GM04504 (cell line): ENCODE data around the gene TTLL6.
"Not testable (repeated sequence)": the region's sequence is repeated elsewhere in the genome, so short reads cannot be mapped to it uniquely, and the experiment has no call there.

Experiments
- DNase-seq: peaks from one replicate; pipeline ENCODE4 v3.0.0-alpha.2; 2012; ENCODE audit warnings: low read depth

The TTLL6 gene

DNA sequence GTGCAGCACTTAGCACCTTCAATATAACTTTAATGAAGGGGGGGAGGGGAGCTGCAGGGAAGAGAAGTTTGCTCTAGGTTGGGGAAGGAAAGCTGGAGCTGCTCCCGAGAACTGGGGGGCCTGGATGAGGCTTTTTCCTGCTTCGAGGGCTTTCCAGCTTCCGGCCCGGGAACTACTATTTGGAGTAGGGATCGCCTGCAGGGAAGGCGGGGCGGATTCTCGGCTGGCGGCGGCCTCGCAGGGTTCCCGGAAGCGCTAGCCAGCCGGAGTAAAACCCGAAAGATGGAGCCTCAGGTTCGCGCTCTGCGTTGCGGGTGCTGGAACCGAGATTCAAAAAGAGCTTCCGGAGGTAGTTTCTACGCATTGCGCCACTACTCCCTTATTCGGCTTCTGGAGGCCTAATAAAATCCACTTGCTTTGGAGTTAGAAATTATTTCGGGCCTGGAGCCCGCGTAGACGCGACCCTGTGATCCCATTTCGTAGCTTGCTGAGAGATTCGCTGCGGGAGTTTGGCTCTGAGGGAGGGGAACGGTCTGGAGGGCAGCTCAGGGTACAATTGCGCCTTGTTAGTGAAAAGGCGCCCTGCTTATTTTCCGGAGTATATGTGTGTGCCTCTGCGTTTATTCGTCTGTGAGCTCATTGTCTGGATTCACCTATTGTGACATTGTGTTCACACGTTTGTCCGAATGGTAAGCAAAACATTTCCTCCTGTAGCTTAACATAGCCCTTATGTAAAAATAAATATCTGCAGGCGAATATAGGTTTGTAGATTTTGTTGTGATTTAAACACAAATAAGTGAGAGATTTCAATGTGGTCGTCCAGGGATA lies 93.4 kb downstream of the TTLL6 start:
- DNase-seq = no peak

DNA sequence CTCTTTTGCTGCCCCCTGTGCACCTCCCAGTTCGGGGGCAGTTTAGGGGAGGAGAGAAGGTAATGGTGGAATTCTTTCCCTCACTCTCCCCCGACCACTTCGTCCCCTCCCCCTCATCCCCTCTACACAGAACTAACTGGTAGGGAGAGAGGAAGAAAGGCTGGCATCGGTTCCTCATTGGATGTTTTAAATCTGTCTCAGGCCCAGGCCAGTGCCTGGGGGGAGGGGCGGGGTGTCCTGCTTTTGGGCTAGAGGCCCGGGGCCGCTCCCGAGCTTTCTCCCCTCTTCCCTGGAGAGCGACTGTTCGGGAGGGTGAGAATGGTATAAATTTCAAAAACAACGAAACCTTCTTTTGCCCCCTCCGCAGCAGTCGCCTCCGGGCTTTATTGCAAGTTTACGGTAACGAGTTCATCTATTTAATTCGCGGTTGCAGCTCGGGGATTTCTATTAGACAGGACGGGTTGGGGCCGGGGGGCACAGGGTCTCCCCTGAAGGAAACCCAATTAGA lies 94.1 kb downstream of the TTLL6 start, which contains the start of gene PRAC2:
Gene PRAC2 (plus strand): TSS at position 271 of the 508 bp plus-strand sequence. CDS start 1,226 bp downstream, outside the sequence.
- no peak for DNase-seq

DNA sequence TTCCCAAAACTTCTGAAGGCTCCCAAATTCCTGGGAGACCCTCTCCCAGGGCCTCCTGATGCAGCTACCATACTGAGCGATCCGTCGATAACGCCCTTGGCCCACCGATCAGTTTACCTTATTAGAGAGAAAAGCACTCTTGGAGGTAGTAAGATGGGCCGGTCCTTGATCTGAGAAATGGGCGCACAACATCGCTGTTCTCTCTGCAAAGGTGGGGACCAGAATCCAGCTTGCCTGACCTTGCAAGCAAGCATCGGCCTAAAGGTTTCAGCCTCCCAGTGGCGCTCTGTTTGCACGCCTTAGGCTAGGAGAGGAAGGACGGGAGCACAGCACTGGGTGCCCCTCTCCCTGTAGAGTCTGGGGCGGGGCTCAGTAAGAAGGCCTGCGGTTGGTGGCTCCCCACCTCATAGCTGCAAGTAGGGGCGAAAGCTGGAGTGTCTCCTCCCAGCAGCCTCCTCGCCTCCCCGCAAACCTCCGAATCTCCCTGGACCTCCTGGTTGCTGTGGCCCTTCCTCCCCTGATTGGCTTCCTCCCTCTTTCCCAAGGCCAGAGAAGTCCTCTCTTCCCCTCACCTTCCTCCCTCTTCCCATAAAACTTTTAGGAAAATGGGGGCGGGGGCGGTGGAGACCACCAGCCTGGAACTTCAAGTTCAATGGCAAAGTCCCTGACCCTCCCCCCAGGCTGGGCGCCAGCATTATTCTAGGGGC lies 94.7 kb downstream of the TTLL6 start, which contains the start of gene PRAC1:
Gene PRAC1 (minus strand): TSS at position 318 of the 707 bp plus-strand sequence. CDS start 126 bp downstream, at position 192.
- no peak for DNase-seq

DNA sequence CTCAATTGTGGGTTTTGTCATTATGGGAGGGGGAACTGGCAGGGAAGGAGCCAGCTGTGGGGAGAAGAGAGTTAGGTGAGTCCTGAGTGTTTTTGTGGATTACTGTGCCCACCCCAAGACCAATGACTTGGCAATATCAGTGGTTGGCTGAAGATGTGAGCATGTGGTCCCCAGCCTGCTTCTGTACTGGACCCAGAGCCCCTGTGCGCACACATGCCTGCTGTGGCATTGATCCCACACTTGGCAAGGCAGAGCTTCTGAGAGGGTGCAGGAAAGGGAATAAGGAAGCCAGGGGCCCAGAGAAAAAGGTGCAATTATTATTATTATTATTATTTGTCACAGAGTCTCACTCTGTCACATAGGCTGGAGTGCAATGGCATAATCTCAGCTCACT lies 96.0 kb downstream of the TTLL6 start:
- no peak for DNase-seq

DNA sequence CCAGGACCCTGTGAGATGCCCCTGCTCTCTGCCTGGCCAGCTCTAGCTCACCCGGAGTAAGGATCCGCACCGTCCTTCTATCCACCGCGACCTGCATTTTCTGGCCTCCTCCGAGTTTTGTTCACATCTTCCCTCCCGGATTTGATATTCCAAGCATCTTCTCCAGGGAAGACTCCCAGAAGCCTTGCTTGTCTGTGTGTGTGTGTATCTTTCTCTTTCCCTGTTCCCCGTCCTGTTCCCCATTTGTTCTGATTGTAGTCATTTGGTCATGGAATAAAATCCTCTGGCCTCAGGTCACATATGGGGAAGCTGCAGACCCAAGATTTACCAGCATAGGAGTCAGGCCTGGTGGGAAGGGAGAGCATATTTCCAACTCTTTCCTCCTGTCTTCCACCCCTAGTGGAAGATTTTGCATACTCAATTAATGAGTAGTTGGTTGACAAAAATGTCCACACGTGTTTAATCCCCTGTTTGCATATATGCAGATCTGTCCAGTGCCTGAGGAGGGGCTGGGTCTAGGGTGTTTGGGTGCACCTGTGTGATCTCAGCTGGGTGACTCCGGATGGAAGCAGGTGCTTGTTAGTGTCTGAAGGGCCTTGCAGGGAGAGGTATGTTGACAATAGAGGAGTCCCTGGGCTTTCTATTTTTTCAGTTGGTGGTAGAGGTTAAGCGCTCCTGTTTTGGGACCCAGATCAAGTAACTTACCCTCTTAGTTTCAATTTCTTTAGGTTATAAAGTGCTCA lies 96.6 kb downstream of the TTLL6 start:
- no peak for DNase-seq

DNA sequence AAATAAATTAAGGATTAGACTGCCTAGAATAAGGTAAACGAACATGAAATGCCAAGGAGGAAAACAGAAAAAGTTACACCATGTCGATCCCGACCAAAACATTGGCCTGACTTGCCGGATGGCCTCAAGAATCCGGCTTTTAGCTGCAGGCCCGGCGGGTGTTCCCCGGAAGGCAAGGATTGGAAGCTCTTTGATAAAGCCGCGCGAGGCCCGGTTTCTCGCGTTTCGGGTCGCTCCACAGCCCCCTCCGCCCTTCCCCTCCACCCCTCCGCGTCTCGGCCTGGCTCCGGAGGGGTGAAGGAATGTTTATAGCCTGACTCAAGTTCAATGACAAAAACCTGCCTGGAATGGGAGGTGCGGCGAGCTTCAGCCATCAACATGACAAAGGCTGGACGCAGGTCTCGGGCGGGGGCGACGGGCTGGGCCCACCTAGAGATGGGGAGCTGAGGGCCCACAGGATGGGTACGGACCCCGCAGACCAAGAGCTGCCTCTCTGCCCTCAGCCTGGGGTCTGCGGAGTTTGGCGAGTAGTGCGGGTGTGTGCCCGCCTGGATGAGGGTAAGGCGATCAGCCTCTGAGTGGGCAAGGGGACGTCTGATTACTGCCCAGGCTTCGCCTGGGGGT lies 97.3 kb downstream of the TTLL6 start:
- DNase-seq = no peak

DNA sequence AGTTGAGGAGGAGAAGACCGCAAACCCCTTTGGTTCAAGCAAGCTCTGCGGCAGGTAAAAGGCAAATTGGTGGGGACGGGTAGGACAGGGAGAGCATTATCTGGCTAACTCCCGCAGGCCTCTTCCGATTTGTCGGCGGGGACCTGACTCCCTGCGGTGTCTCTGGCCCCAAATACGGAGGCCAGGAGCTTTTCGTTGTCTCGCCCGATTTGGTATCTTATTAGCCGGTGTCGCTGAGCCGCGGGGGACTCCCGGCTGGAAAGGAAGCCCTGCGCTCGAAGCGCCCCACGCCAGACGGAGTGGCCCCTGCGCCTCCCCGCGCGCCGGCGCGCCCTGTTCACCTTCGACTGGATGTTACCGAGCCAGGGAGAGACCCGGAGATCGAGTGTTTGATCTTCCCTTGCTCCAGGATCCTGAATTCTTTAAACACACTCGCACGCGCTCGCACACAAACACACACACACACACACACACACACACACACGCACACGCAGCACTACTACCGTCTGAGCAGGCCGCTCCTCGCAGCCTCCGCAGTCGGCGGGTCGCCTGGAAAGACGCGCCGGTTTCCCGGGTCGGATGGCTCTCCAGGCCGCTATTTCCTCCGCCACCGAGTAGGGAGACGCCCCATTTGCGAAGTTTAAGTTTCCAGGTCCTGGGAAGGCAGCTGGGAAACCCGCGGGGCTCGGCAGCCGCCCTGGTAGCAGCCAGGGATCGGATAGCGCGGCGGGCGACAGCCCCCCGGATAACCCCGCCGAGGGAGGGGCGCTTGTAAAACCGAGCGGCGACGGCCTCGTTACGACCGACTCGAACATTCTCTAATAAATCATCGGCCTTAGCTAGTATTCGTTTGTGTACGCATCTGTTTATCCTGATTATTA lies 98.0 kb downstream of the TTLL6 start:
- DNase-seq = no peak

DNA sequence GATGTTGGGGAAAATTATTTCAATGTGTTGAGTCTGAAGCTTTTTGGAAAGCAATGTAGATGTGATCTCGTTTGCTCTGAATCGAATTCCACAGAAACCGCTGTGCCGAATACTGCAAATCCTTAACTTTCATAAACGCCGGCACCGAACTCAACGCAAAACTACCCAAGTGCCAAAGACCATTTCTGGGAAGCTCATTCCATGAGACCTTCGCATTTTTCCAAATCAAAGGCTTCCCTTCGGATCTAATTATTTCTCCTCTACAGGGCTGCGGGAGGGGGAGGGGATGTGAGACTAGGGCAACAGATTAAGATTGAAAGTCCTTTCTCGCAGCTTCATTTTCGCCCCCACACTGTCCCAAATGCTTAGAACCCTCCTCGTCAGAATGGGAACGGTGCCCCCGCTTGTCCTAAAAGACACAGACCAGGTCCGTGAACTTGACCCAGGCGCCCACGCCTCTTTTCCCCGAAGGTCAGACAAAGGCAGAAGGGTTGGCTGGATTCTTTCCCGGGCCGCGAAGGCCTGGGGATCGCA lies 98.7 kb downstream of the TTLL6 start:
- no peak for DNase-seq

DNA sequence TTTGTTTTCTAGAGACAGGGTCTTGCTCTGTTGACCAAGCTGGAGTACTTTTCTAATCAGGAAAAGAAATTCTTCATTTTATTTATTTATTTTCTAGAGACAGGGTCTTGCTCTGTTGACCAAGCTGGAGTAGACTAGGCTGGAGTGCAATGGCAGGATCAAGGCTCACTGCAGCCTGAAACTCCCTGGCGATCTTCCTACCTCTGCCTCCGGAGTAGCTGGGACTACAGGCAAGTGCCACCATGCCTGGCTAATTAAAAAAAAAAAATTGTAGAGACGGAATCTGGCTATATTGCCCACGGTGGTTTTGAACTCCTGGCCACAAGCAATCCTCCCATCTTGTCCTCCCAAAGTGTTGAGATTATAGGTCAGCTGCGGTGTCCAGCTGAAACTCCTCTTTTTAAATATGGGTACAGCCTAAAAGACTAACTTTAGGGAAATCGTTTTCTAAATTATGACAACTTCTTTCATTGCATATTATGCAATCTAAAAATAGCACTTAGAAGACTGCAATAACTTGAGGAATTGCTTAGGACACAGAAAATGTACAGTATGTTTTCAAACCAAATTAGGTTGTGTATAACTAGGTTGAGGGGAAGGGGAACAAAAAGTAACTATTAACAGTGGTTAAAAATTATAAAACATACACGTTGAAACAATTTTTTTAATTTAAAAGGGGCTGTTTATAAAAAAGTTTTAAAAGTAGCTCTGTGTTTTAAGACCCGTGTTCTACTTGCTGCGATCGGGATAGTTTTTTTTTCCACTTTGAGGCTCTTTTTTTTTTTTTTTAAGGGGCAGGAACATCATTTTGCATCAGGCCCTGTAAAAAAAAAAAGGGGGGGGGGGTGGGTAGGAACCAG lies 99.4 kb downstream of the TTLL6 start:
- no peak for DNase-seq

DNA sequence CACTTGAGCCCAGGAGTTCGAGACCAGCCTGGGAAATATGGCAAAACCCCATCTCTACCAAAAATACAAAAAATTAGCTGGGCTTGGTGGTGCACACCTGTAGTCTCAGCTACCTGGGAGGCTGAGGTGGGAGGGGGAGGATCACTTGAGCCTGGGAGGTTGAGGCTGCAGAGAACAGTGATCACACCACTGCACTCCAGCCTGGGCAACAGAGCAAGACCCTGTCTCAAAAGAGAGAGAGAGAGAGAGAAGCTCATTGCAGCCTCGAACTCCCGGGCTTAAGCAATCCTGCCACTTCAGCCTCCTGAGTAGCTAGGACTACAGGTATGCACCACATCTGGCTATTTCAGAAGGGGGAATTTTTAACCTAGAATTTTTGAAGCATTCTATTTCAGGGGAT lies 100.5 kb downstream of the TTLL6 start:
- not testable (repeated sequence) for DNase-seq

DNA sequence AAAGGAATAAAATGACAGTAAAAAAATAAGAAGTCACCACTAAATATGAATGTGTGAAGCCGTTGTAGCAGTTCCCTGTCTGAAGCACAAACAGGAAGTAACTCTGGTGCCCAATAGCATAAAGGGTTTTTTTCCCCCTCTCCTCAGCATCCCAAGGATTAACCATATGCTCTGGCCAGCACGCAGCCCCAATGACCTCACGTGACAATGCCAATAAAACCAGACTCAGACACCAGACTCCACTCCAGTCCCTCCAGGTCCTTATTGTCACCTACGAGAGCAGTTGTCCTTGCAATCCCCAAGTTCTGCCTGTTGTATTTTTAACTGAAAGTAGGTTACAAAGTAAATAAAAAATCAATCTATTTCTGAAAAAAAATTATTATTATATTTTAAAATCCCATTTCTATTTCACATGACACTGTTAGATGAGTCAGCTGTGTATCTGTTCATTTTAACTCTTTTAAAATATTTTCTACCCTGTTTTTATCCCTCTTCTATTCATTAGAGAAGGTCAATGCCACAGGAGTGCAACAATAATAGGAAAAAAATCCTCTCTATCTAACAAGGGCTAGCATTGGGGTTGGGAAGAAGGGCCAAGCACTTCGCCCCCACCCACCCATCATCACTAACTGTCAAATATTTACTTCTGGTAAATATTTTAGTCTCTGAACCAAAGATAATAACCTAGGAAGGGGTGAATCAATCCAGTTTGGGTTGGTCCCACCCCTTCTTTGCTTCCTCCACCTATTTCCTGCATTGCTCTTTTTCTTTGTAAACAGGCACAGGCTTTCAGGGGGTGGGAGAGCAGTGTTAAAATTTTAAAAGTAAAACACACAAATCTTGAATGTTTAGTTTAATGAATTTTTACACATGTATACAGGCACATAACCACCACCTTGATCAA lies 101.3 kb downstream of the TTLL6 start:
- DNase-seq = no peak
